Stomach (tissue), 9 donors: ENCODE results near the gene NPAS3. TPM values are rescaled to one million over a fixed set of nuclear protein-coding genes. Genes with fewer than 3 reads are reported as not detected.

Source experiments
- DNase-seq, 2 donors: peaks; one replicate each; pipeline versions ENCODE4 v3.0.0 to v3.0.0-alpha.2; 2013 to 2019
- H3K27ac ChIP-seq, 5 donors: fragments of 200-600 bp in 4 of 5; sonication (generic) in 4 of 5; one replicate each; pipeline ENCODE4 v1.5.1; 2013 to 2019; ENCODE audit warnings: mild to moderate bottlenecking in 1 of 5, moderate library complexity in 1 of 5
- H3K27me3 ChIP-seq, 3 donors: fragments of 200-600 bp; sonication (generic); one replicate each; pipeline ENCODE4 v1.5.1; 2017 to 2019; ENCODE audit warnings: mixed run types in 1 of 3
- H3K36me3 ChIP-seq, 4 donors: fragments of 200-600 bp; sonication (generic); 1 replicate in 3 of 4; 2 replicates in 1 of 4; pipeline ENCODE4 v1.5.1; 2016 to 2019
- H3K4me1 ChIP-seq, 4 donors: fragments of 200-600 bp; sonication (generic); one replicate each; pipeline ENCODE4 v1.5.1; 2016 to 2019
- H3K4me3 ChIP-seq, 4 donors: fragments of 200-600 bp; sonication (generic) in 3 of 4; one replicate each; pipeline ENCODE4 v1.5.1; 2016 to 2019; ENCODE audit warnings: mild to moderate bottlenecking in 1 of 4
- H3K9me3 ChIP-seq, 4 donors: fragments of 200-600 bp; sonication (generic); one replicate each; pipeline ENCODE4 v1.5.1; 2016 to 2019
- CTCF ChIP-seq, 7 experiments: fragments of 450-650 bp in 4 of 7; fragments of 200-600 bp in 3 of 7; sonication (generic) in 3 of 7; IDR thresholded peaks; one replicate each; pipeline ENCODE4 v1.5.1; 2016 to 2019; ENCODE audit warnings: antibody characterized with exemption in 7 of 7, control low read depth in 2 of 7, mild to moderate bottlenecking in 1 of 7
- EP300 ChIP-seq: sonication (generic); formaldehyde crosslinking; IDR thresholded peaks from one replicate; pipeline ENCODE4 v1.6.1; 2017; ENCODE audit warnings: antibody characterized with exemption
- POLR2A ChIP-seq, 4 donors: fragments of 450-650 bp; IDR thresholded peaks; one replicate each; pipeline ENCODE4 v1.6.1; 2016; ENCODE audit warnings: antibody characterized with exemption in 4 of 4, control low read depth in 2 of 4, mild to moderate bottlenecking in 1 of 4, moderate library complexity in 1 of 4
- POLR2AphosphoS5 ChIP-seq, 3 donors: sonication (generic); formaldehyde crosslinking; IDR thresholded peaks; one replicate each; pipeline ENCODE4 v1.6.1; 2016; ENCODE audit warnings: antibody characterized with exemption in 3 of 3
- WGBS, 5 donors: extraction: QIAGEN DNeasy Blood & Tissue Kit in 3 of 5; methylation state at CpG; one replicate each; pipeline versions ENCODE4 v1.1.5 to v1.1.7; 2013 to 2018; 5-methylcytosine and 5-hydroxymethylcytosine counted together
- intact Hi-C: fragments of 100-400 bp; cut with DNase I; formaldehyde crosslinking; loops from one replicate; pipeline ENCODE4 v1.15.1; 2023; ENCODE audit warnings: low total_unique reads
- polyA plus RNA-seq, 3 donors: library from polyadenylated mRNA; stranded (reverse); fragments of 200-250 nt; gene quantifications; one replicate each; pipeline ENCODE4 v1.2.3, GENCODE V29; 2013
- total RNA-seq, 5 donors: library from RNA; depleted of rRNA; stranded (reverse); fragments of >200 nt; gene quantifications; one replicate each; pipeline versions ENCODE4 v1.1.0 to v1.2.3, GENCODE V29; 2014 to 2016
- donor health status: healthy with polysubstance abuse.
- donor health status: Bipolar disorder and iron deficiency.
- donor health status: healthy.

Gene NPAS3
- total and polyA plus RNA-seq, 8 donors, result under 0.01 to 7.9 (median 0.76) TPM; not detected in 1

DNA sequence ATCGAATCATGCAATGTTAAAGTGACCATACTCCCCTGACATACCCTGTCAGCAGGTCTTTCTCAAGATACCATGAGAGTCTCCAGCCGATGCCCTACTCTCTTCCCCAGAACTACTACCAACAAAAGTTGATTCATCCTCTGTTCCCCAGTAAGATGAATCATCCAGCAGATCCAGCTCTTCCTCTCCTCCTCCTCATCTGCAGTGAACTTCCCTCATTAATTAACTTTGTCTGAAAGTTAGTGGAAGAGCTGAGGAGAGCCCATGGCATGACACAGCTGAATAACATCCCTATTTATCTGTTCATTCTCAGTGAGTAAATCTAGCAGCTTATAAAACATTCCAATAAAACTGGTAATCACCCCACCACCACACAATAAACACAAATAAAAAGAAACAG is 798.8 kb downstream of the NPAS3 start:
- Histone ChIP-seq H3K36me3 (no peaks in the 10 kb centered on the region), H3K4me1 (no peaks in the 10 kb centered on the region), H3K27me3 (no peaks in the 10 kb centered on the region), H3K4me3 (no peak overlapping the region), H3K9me3 (no peaks in the 10 kb centered on the region), H3K27ac (no peak overlapping the region)
- no peak for DNase-seq
- no peak for TF ChIP-seq POLR2A (IDR thresholded peaks at IDR 0.05)
- TF ChIP-seq POLR2AphosphoS5 (IDR thresholded peaks at IDR 0.05), result no peak
- no peak for TF ChIP-seq EP300
- TF ChIP-seq CTCF (IDR thresholded peaks at IDR 0.05), result no peak
- 80 to 95% (median 91%) methylated on average over 2 of the region's 2 CpGs for WGBS, 5 donors
- intact Hi-C loops, result no loop called here

- Histone ChIP-seq H3K27me3 (no peaks in the 10 kb centered on the region), H3K36me3 (no peaks in the 10 kb centered on the region), H3K4me1 (no peaks in the 10 kb centered on the region), H3K9me3 (peaks cover 0 to 5% (median 1%) of the 10 kb centered on the region in 4 donors), H3K4me3 (no peak overlapping the region), H3K27ac (no peak overlapping the region)
- TF ChIP-seq POLR2AphosphoS5 (IDR thresholded peaks at IDR 0.05) (no peak), POLR2A (IDR thresholded peaks at IDR 0.05) (no peak), EP300 (no peak), CTCF (IDR thresholded peaks at IDR 0.05) (no peak)
- 79 to 95% (median 94%) methylated on average over 4 of the region's 4 CpGs for WGBS, 5 donors
- no peak for DNase-seq
- intact Hi-C loops, result no loop called here
Observed at GRCh38 chr14:33738029-33738428, 799.4 kb downstream of the NPAS3 start.

- no peak for TF ChIP-seq POLR2AphosphoS5 (IDR thresholded peaks at IDR 0.05)
- TF ChIP-seq CTCF (IDR thresholded peaks at IDR 0.05), result no peak
- TF ChIP-seq POLR2A (IDR thresholded peaks at IDR 0.05), result no peak
- no peak for TF ChIP-seq EP300
- Histone ChIP-seq H3K27me3 (no peaks in the 10 kb centered on the region), H3K4me1 (no peaks in the 10 kb centered on the region), H3K27ac (no peak overlapping the region), H3K9me3 (peaks cover 0 to 10% (median 4%) of the 10 kb centered on the region in 4 donors), H3K4me3 (no peak overlapping the region), H3K36me3 (no peaks in the 10 kb centered on the region)
- 79 to 98% (median 93%) methylated on average over 3 of the region's 3 CpGs for WGBS, 5 donors
- no peak for DNase-seq
- intact Hi-C loops, result no loop called here
Observed at GRCh38 chr14:33738491-33738890, 799.8 kb downstream of the NPAS3 start.

- no peak for DNase-seq
- no peak for TF ChIP-seq POLR2A (IDR thresholded peaks at IDR 0.05)
- no peak for TF ChIP-seq EP300
Observed at GRCh38 chr14:33740531-33740930, 801.9 kb downstream of the NPAS3 start.

DNA sequence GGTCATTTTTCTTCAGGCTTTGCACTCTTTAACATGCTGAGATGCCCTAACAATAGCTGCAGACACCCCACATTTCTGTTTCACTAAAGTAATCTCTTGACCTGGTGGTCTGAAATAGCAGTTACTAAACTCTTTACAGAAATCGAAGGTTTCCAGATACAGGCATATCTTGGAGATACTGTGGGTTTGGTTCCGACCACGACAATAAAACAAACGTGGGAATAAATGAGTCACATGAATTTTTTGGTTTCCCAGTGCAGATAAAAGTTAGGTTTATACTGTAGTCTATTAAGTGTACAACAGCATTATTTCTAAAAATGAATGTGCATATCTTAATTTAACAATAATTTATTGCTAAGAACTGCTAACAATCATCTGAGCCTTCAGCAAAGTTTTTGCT is 803.5 kb downstream of the NPAS3 start:
- Histone ChIP-seq H3K36me3 (no peaks in the 10 kb centered on the region), H3K27ac (no peak overlapping the region), H3K4me3 (no peak overlapping the region), H3K27me3 (no peaks in the 10 kb centered on the region), H3K4me1 (no peaks in the 10 kb centered on the region), H3K9me3 (peaks cover 0 to 15% (median 4%) of the 10 kb centered on the region in 4 donors)
- WGBS, 5 donors, result 27 to 46% (median 41%) methylated on average over 4 of the region's 4 CpGs
- intact Hi-C loops, result no loop called here
- TF ChIP-seq POLR2A (IDR thresholded peaks at IDR 0.05) (no peak), EP300 (no peak), POLR2AphosphoS5 (IDR thresholded peaks at IDR 0.05) (no peak), CTCF (IDR thresholded peaks at IDR 0.05) (no peak)
- no peak for DNase-seq

More at GRCh38 chr14:33740531-33740930, 801.9 kb downstream of the NPAS3 start:
- Histone ChIP-seq H3K27me3 (no peaks in the 10 kb centered on the region), H3K36me3 (no peaks in the 10 kb centered on the region), H3K9me3 (peaks cover 0 to 15% (median 4%) of the 10 kb centered on the region in 4 donors), H3K27ac (no peak overlapping the region), H3K4me1 (no peaks in the 10 kb centered on the region), H3K4me3 (no peak overlapping the region)
- intact Hi-C loops, result no loop called here
- WGBS, 5 donors, result 87 to 93% (median 92%) methylated on average over 5 of the region's 5 CpGs
